AG09309 (cell line): Measurements from ENCODE around the gene ABAT.

Source experiments
- DNase-seq: peaks from one replicate; pipeline ENCODE4 v3.0.0-alpha.2; 2010; ENCODE audit warnings: low read depth
- H3K4me3 ChIP-seq: 2 replicates; pipeline ENCODE4 v1.5.1; 2011; ENCODE audit warnings: mild to moderate bottlenecking, low read depth, low read length, moderate library complexity; ENCODE audit not compliant: control insufficient read depth
- TF ChIP-seq, protein P1 (sequence below): IDR thresholded peaks from 2 replicates; pipeline ENCODE4 v1.5.1; 2011; ENCODE audit warnings: mild to moderate bottlenecking, low read depth, low read length, inconsistent platforms; ENCODE audit not compliant: insufficient read depth, control insufficient read depth; ENCODE audit errors: missing control alignments

ABAT gene

DNA sequence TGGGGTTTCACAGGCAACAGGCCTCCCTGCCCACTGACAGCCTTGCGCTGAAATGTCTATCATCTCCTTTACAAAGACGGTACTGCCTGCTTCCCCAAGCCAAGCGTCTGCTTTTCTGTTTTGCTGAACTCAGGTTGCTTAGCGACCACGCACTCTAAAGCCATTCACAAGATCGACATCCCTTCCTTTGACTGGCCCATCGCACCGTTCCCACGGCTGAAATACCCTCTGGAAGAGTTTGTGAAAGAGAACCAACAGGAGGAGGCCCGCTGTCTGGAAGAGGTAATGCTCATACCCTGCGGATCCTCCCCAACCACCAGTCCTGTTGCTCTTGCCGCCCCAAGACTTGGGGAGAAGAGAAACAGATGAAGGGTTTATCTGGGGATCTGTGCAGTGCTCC lies 94.3 kb downstream of the ABAT start:
- H3K4me3 ChIP-seq = no peak overlapping the region
- no peak for DNase-seq
- TF ChIP-seq, protein P1, sequence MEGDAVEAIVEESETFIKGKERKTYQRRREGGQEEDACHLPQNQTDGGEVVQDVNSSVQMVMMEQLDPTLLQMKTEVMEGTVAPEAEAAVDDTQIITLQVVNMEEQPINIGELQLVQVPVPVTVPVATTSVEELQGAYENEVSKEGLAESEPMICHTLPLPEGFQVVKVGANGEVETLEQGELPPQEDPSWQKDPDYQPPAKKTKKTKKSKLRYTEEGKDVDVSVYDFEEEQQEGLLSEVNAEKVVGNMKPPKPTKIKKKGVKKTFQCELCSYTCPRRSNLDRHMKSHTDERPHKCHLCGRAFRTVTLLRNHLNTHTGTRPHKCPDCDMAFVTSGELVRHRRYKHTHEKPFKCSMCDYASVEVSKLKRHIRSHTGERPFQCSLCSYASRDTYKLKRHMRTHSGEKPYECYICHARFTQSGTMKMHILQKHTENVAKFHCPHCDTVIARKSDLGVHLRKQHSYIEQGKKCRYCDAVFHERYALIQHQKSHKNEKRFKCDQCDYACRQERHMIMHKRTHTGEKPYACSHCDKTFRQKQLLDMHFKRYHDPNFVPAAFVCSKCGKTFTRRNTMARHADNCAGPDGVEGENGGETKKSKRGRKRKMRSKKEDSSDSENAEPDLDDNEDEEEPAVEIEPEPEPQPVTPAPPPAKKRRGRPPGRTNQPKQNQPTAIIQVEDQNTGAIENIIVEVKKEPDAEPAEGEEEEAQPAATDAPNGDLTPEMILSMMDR = no peak

DNA sequence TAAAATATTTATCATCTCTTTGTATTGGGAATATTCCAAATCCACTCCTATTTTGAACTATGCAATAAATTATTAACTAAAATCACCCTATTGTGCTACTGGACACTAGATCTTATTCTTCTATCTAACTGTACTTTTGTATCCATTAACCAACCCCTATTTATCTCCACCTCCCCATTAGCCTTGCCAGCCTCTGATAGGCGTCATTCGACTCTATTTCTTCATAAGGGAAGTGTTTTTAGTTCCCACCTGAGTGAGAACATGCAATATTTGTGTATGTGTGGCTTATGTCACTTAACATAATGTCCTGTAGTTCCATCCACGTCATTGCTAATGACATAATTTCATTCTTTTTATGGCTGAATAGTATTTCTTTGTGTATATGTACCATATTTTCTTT lies 99.1 kb downstream of the ABAT start:
- TF ChIP-seq, protein P1 = no peak
- no peak for DNase-seq
- no peak overlapping the region for H3K4me3 ChIP-seq

DNA sequence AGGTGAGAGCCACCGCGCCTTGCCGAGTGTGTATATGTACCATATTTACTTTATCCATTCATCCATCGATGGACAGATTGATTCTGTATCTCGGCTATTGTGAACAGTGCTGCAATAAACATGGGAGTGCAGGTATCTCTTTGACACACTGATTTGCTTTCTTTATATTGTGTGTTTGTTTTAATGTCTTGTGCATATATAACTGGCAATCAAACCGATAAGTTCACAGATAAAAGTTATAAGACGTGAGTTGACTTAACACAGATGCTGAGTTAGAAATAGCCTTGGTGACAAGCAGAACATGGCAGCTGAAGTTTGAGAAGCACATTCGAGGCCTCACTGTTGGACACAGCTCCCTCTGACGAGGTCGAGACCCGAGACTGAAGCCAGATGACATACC lies 99.8 kb downstream of the ABAT start:
- TF ChIP-seq, protein P1 = no peak
- no peak for DNase-seq
- H3K4me3 ChIP-seq = no peak overlapping the region

DNA sequence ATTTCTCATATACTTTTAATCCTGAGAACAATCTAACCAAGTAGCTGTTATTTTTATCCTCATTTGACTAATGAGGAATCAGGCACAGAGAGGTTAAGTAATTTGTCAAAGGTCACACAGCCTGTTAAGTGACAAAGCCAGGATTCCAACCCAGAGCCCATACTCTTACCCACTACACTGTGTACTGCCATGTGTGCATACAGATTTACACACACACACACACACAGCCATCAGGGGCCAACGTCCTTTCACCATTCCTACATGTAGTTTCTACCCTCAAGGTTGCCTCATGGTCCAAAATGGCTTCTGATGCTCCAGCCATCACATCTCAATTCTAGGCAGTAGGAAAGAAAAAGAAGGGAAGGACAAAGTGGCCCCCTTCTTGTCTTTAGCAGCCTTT lies 100.9 kb downstream of the ABAT start:
- DNase-seq = no peak
- TF ChIP-seq, protein P1 = no peak
- H3K4me3 ChIP-seq = no peak overlapping the region

DNA sequence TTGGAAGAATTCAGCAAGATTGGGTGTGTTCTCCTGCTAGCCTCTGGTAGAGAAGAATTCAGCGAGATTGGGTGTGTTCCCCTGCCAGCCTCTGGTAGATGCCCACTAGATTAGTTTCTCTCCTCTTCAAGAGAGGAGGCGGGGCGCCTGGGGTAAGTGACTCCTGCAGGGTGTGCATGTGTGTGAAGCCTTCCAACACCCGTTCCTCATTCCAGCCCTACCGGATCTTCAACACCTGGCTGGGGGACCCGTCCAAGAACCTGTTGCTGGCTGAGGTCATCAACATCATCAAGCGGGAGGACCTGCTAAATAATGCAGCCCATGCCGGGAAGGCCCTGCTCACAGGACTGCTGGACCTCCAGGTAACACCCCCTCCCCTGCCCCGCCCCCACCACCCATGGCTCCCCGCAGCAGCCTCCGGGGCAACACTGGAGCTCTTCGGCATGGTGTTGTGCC lies 101.7 kb downstream of the ABAT start:
- no peak overlapping the region for H3K4me3 ChIP-seq
- TF ChIP-seq, protein P1 = no peak
- no peak for DNase-seq

DNA sequence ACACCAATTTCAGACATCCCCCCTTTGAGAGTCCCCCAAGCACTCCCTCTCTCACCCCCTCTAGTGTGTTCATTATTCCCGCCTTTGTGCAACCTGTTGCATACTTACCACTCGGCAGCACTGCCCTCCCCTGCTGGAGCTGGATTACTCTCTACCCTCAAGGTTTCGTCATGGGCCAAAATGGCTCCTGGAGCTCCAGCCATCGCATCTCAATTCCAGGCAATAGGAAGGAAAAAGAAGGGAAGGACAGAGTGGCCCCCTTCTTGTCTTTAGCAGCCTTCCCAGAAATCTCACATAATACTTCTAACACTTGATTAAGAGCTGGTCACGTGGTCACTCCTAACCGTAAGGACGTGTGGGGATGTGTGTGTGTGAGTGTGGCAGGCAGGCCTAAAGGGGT lies 102.8 kb downstream of the ABAT start:
- no peak for DNase-seq
- TF ChIP-seq, protein P1 = no peak
- H3K4me3 ChIP-seq = no peak overlapping the region

DNA sequence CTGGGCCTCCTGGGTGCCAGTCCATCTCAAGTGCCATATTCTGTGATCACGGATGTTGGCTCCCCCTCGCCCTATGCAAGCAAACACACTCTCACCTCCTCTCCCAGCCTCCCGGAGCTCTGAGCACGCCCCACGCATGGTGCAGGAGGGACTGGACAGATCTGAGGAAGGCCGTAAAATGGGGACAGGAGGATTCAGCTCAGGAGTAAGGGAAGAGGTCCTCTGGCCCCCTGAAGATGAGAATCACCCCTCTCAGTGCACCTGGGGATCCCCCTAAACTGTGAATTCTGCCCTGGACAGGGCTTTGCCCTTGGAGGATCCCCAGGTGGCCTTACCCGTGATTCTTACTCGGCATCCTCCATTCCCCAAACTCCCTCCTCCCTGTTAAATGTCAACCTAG lies 107.4 kb downstream of the ABAT start:
- no peak overlapping the region for H3K4me3 ChIP-seq
- TF ChIP-seq, protein P1 = no peak
- no peak for DNase-seq
